ENCODE data around the gene CCDC188. TPM values are rescaled to one million over a fixed set of nuclear protein-coding genes. Genes with fewer than 3 reads are reported as not detected.

Gene CCDC188
- total RNA-seq, 1 experiment from 2014 or later, result not detected

GRCh38 chr22:20138868-20139267, 12.0 kb downstream of the CCDC188 start:
- no peak for DNase-seq
- H2BK120ac ChIP-seq (ENCODE audit: low read depth, low read length, poor library complexity, severe bottlenecking), result no peak overlapping the region
- H2AFZ ChIP-seq (ENCODE audit: low read length), result no peak overlapping the region
- no peak overlapping the region for H4K5ac ChIP-seq (ENCODE audit: insufficient read length, low read depth, low read length)
- no peak overlapping the region for H3T11ph ChIP-seq (ENCODE audit: low read length)
- no peak overlapping the region for H3K4me2 ChIP-seq (ENCODE audit: insufficient read depth, insufficient read length, low read length)
- TF ChIP-seq CTCF (conservative IDR thresholded peaks at IDR 0.05), result no peak
- no peak overlapping the region for H3K9ac ChIP-seq (ENCODE audit: extremely low read depth, insufficient read length, low read length)
- no peak overlapping the region for H3K27ac ChIP-seq (ENCODE audit: insufficient read length, low read depth, low read length)
- H4K8ac ChIP-seq (replicated peaks; ENCODE audit: insufficient read length, low read depth, low read length), result no peak overlapping the region
- H3K79me2 ChIP-seq (ENCODE audit: insufficient read depth, low read length), result no peaks in the 10 kb centered on the region; the same call in 1 of the 2 replicates
- H3K18ac ChIP-seq (ENCODE audit: insufficient read length, low read depth, low read length), result no peak overlapping the region
- peaks cover 3% of the 10 kb centered on the region for H4K20me1 ChIP-seq (ENCODE audit: control insufficient read depth, insufficient read depth, insufficient read length)
- H2BK15ac ChIP-seq (ENCODE audit: low read depth, low read length), result no peak overlapping the region
- no peak overlapping the region for H2BK20ac ChIP-seq (ENCODE audit: low read depth, low read length, poor library complexity, severe bottlenecking)
- H3K79me1 ChIP-seq (ENCODE audit: insufficient read depth, low read depth, low read length, poor library complexity, severe bottlenecking), result no peaks in the 10 kb centered on the region
- H2BK12ac ChIP-seq (ENCODE audit: insufficient read length, low read depth, low read length), result no peak overlapping the region
- no peak overlapping the region for H2BK5ac ChIP-seq (ENCODE audit: insufficient read length, low read length)
- Mint-ChIP-seq H3K4me3 (no peak overlapping the region), H3K36me3 (ENCODE audit: insufficient read depth in 1 of 3, low read depth in 3 of 3) (no peaks in the 10 kb centered on the region; a peak in 3 of 7 replicates), H3K4me1 (no peaks in the 10 kb centered on the region; a peak in 1 of 4 replicates), H3K9me3 (no peaks in the 10 kb centered on the region), H3K27me3 (ENCODE audit: low read depth) (no peaks in the 10 kb centered on the region), H3K27ac (peak overlapping the region in 1 of 3 experiments; percentile 48; a peak in 2 of 7 replicates)
- H3K56ac ChIP-seq (ENCODE audit: insufficient read length, low read depth, low read length), result no peak overlapping the region
- no peaks in the 10 kb centered on the region for H3K23me2 ChIP-seq (ENCODE audit: insufficient read length, low read depth, low read length, poor library complexity, severe bottlenecking)
- H2AK5ac ChIP-seq (ENCODE audit: insufficient read length, low read length), result no peak overlapping the region
- no peak overlapping the region for H4K91ac ChIP-seq (ENCODE audit: insufficient read length, low read depth, low read length)
- H3K4me1 ChIP-seq (ENCODE audit: insufficient read depth, low read length), result no peaks in the 10 kb centered on the region
- H3K9me3 ChIP-seq (ENCODE audit: control insufficient read depth, low read depth, low read length), result no peaks in the 10 kb centered on the region
- no peaks in the 10 kb centered on the region for H3K27me3 ChIP-seq (ENCODE audit: insufficient read depth, low read length)
- no CpG with 5 or more reads among the region's 16 CpGs for WGBS (ENCODE audit: extremely low coverage, insufficient read length, low lambda C conversion rate)
- H3K14ac ChIP-seq (ENCODE audit: insufficient read depth, low read length), result no peak overlapping the region
- no peak overlapping the region for H3K23ac ChIP-seq (ENCODE audit: insufficient read length, low read depth, low read length)
- H3K4ac ChIP-seq (ENCODE audit: low read depth, low read length), result no peak overlapping the region

Measured in H9 (cell line).